Immature natural killer cell (primary cell): ENCODE data around the gene TET3. TPM values are rescaled to one million over a fixed set of nuclear protein-coding genes. Genes with fewer than 3 reads are reported as not detected.

ENCODE experiments used
- DNase-seq, 3 donors: peaks; one replicate each; pipeline ENCODE4 v3.0.0; 2022; ENCODE audit warnings: mixed read lengths in 1 of 3
- H3K27ac Mint-ChIP-seq, 6 donors: one replicate each; pipeline ENCODE4 v1.8.0; 2020; ENCODE audit warnings: mixed read lengths in 6 of 6, mild to moderate bottlenecking in 5 of 6, inconsistent platforms in 4 of 6, moderate library complexity in 3 of 6
- H3K27me3 Mint-ChIP-seq, 3 donors: one replicate each; pipeline ENCODE4 v1.8.0; 2020 to 2021; ENCODE audit warnings: low read depth in 3 of 3, mild to moderate bottlenecking in 3 of 3, mixed read lengths in 3 of 3, moderate library complexity in 3 of 3, inconsistent platforms in 1 of 3
- H3K36me3 Mint-ChIP-seq, 3 donors: one replicate each; pipeline ENCODE4 v1.8.0; 2020; ENCODE audit warnings: mixed read lengths in 3 of 3, inconsistent platforms in 2 of 3, mild to moderate bottlenecking in 2 of 3
- H3K4me1 Mint-ChIP-seq, 2 donors: one replicate each; pipeline ENCODE4 v1.8.0; 2020; ENCODE audit warnings: inconsistent platforms in 2 of 2, mild to moderate bottlenecking in 2 of 2, mixed read lengths in 2 of 2, moderate library complexity in 1 of 2
- H3K4me3 Mint-ChIP-seq, 5 donors: one replicate each; pipeline ENCODE4 v1.8.0; 2020; ENCODE audit warnings: mild to moderate bottlenecking in 5 of 5, mixed read lengths in 5 of 5, inconsistent platforms in 3 of 5, moderate library complexity in 3 of 5
- H3K9me3 Mint-ChIP-seq, 6 donors: one replicate each; pipeline ENCODE4 v1.8.0; 2020; ENCODE audit warnings: mild to moderate bottlenecking in 6 of 6, mixed read lengths in 6 of 6, inconsistent platforms in 4 of 6, moderate library complexity in 3 of 6
- polyA plus RNA-seq, 3 donors: library from polyadenylated mRNA; unstranded; fragments of 300-500 nt; fragmentation: Illumina TruSeq; gene quantifications; one replicate each; pipeline ENCODE4 v1.2.3, GENCODE V29; 2021

Gene TET3
- polyA plus RNA-seq, 3 donors from 2014 or later = 0.16 to 1.2 TPM; not detected in 1

DNA sequence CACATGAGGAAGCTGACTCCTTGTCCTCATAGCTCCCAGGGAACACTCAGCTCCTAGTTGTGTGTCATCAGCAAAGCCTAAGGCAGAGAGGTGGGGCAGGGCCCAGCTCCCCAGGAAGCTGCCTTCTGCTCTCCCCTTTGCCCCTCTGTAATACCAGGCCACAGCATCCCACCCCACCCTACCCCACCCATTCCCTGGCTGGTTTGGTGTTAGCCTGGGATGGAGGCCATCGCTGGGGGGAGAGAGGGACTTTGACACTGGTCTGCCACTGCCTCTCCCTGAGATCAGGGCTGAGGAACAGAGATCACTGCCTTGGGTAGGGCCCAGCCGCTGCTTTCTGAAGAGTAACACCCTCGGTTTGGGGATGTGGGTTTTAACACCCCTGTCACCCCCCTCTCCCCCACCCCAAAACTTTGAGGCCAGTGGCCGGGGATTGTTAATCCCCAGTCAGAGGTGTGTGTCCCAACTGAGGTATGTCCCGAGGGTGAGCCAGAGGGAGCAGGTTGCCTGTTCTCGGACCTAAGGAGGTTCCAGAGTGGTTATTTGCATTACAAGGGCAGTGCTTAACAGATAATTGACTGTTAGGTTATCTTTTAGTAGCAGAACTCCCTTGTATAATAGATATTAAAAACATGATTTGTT, 41.4 kb downstream of the TET3 start:
- DNase-seq = peak; percentile 68 to 73 (median 71)
- Mint-ChIP-seq H3K27me3 (peaks cover 0 to 8% (median 0%) of the 10 kb centered on the region in 3 donors), H3K9me3 (no peaks in the 10 kb centered on the region), H3K27ac (peak overlapping the region; percentile 82 to 94 (median 90)), H3K36me3 (peaks cover 0 to 3% (median 0%) of the 10 kb centered on the region in 3 donors), H3K4me3 (peak overlapping the region; percentile 59 to 80 (median 75)), H3K4me1 (peaks cover 71 to 84% of the 10 kb centered on the region in 2 donors)

DNA sequence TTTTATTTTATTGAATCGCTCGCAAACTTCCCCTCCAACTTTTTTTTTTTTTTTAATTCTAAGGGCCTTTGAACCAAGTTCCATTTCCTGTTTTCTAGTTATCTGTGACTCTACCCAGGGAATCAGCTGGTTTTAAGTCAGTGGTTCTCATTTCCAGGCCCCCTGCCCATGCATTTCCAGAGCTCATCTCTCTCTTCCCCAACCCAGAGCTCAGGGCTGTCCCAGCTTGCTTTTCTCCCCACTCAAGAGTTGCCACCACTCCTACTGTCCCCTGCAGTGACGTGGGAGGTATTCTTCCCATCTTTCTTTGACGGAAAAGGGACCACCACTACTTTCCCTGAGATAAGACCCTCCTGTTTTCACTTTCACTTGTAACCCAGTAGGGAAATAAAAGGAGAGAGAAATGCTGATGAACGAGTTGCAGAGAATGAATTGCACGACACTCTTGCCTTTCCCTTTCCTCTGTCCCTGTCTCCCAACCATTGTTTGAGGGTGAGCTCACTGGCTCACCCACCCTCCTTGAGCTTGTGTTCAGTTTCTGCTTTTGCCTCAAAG, 42.1 kb downstream of the TET3 start:
- peak overlapping the region; percentile 82 to 96 (median 92) for H3K27ac Mint-ChIP-seq
- DNase-seq = no peak
- peaks cover 0 to 8% (median 0%) of the 10 kb centered on the region in 3 donors for H3K27me3 Mint-ChIP-seq
- H3K4me1 Mint-ChIP-seq = peaks cover 73 to 84% of the 10 kb centered on the region in 2 donors
- no peaks in the 10 kb centered on the region for H3K9me3 Mint-ChIP-seq
- H3K4me3 Mint-ChIP-seq = peak overlapping the region; percentile 59 to 80 (median 75)
- H3K36me3 Mint-ChIP-seq = peaks cover 0 to 3% (median 0%) of the 10 kb centered on the region in 3 donors

DNA sequence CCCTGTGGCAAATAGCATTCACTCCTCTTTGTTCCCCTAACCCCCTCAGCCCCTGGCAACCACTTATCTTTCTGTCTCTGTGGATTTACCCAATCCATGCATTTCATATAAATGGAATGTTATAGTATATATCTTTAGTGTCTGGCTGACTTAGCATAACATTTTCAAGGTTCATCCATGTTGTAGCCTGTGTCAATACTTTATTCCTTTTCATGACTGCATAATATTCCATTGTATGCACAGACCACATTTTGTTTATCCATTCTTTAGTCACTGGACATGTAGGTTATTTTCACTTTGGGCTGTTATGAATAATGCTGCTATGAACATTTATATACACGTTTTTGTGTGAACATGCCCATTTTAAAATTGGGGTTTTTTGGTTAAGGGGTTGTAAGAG, 42.8 kb downstream of the TET3 start:
- peaks cover 6 to 14% (median 6%) of the 10 kb centered on the region in 3 donors for H3K27me3 Mint-ChIP-seq
- no peak for DNase-seq
- peaks cover 0 to 3% (median 0%) of the 10 kb centered on the region in 3 donors for H3K36me3 Mint-ChIP-seq
- no peaks in the 10 kb centered on the region for H3K9me3 Mint-ChIP-seq
- peak overlapping the region; percentile 6 to 96 (median 92) for H3K27ac Mint-ChIP-seq
- peaks cover 75 to 84% of the 10 kb centered on the region in 2 donors for H3K4me1 Mint-ChIP-seq
- H3K4me3 Mint-ChIP-seq = peak overlapping the region in 3 of 5 donors; percentile 17 to 80 (median 73)

DNA sequence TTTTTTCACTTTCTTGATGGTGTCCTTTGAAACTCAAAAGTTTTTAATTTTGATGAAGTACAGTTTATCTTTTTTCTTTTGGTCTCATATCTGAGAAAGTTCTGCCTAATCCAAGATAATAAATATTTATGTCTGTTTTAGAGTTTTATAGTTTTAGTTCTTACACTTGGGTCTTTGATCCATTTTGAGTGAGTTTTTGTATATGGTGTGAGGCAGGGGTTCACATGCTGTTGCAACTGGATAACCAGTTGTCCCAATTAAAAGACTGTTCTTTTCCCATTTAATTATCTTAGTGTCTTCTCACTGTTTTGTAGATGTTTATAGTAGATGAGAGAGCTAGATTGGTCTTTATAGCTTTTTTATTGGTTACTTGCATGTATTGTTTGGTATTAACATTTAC, 43.6 kb downstream of the TET3 start:
- H3K27ac Mint-ChIP-seq = peak overlapping the region in 5 of 6 donors; percentile 23 to 70 (median 62)

DNA sequence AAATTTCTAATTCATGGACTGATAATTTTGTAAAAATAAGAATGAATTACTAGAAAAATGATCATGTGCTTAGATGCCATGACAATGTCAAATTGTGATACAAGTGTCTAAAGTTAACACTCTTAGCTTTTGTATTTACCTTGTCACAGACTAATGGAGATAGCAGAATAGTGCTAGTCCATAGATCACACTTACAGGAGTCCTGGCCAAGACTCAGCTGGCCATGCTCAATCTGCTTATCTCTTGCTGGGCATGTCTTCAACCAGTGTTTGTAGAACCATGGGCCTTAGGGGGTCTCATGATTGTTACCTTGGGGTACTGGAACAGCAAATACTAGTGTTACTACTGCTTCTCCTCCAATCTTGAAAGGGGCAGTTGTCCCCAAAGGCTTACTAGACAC, 44.0 kb downstream of the TET3 start:
- Mint-ChIP-seq H3K27me3 (peaks cover 8 to 23% (median 9%) of the 10 kb centered on the region in 3 donors), H3K4me1 (peaks cover 87 to 94% of the 10 kb centered on the region in 2 donors), H3K4me3 (no peak overlapping the region), H3K36me3 (peaks cover 0 to 3% (median 0%) of the 10 kb centered on the region in 3 donors), H3K27ac (peak overlapping the region in 2 of 6 donors; percentile 34 to 99), H3K9me3 (no peaks in the 10 kb centered on the region)
- DNase-seq = no peak

More for the DNA sequence above, 43.6 kb downstream of the TET3 start:
- no peaks in the 10 kb centered on the region for H3K9me3 Mint-ChIP-seq
- peaks cover 82 to 92% of the 10 kb centered on the region in 2 donors for H3K4me1 Mint-ChIP-seq
- H3K36me3 Mint-ChIP-seq = peaks cover 0 to 3% (median 0%) of the 10 kb centered on the region in 3 donors
- DNase-seq = no peak
- H3K27me3 Mint-ChIP-seq = peaks cover 8 to 22% (median 9%) of the 10 kb centered on the region in 3 donors
- H3K4me3 Mint-ChIP-seq = peak overlapping the region in 1 of 5 donors; percentile 14

DNA sequence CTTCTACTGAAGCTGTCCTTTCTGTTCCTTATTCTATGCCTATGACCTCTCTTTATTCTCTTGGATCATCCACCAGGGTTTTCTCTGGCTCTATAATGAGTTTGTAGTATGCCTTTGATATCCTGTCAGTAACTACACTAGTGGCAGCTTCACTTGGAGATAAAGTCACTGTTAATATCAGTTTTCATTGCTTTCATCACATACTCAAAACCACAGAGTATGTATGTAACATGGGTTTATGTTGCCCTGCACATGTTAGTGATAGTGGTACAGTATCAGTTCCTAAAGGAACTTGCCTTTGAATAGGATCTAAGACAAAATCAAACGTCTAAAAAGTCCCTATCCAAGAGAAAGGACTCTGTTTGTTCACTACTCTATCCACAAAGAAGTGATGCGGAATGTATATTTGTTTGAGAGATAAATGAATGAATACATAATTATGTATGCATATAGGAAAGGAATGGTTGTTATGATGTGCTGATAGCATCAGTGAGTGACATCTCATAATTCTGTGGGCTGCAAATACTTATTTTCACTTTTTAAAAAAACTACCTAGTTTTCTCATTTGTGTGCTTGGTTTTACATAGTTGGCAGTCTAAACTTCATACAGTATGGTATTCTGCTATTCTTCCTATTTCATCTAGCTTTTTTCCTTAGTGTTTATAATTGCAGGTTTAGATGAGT, 45.1 kb downstream of the TET3 start:
- Mint-ChIP-seq H3K36me3 (no peaks in the 10 kb centered on the region), H3K4me3 (peak overlapping the region in 4 of 5 donors; percentile 9 to 73 (median 51)), H3K9me3 (no peaks in the 10 kb centered on the region), H3K27me3 (peaks cover 12 to 34% (median 14%) of the 10 kb centered on the region in 3 donors), H3K4me1 (peaks cover 87 to 94% of the 10 kb centered on the region in 2 donors), H3K27ac (peak overlapping the region; percentile 94 to 100 (median 100))
- DNase-seq = no peak

DNA sequence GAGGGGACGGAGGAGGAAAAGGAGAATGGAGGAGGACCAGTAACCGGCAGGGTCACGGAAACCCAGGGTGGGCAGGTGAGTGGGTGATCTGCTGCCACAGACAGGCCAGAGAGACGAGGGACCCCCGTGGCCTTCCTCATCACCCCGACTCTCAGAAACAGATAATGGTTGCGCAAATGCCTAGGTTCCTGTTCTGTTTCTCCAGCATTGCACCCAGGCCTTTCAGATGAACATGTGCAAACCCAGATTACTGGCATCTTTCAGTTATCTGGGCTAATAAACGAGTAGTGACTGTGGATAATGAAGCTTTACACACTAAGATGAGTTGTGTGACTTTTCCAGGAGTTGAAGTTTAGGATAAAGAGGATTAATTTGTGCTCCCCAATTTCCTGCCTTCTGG, 46.5 kb downstream of the TET3 start:
- no peaks in the 10 kb centered on the region for H3K36me3 Mint-ChIP-seq
- H3K4me1 Mint-ChIP-seq = peaks cover 88 to 92% of the 10 kb centered on the region in 2 donors
- no peak for DNase-seq
- peak overlapping the region; percentile 47 to 95 (median 88) for H3K4me3 Mint-ChIP-seq
- peak overlapping the region; percentile 94 to 100 (median 100) for H3K27ac Mint-ChIP-seq
- H3K9me3 Mint-ChIP-seq = no peaks in the 10 kb centered on the region
- peaks cover 12 to 38% (median 14%) of the 10 kb centered on the region in 3 donors for H3K27me3 Mint-ChIP-seq

DNA sequence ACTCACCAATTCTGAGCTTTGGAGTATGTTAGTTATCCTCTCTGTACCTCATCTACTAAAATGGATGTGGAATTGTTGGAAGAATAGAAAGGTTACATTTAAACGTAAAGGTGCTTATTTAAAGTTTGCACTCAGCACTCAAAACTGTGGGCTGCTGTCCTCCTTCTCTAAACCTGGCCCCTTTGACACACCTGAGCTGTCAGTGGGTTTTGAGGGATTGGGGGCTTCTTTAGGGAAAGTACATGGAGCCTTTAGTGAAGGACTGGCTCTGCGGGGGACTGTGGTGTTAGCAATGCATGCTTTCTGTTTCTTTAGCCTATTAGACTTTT, 47.2 kb downstream of the TET3 start:
- no peaks in the 10 kb centered on the region for H3K9me3 Mint-ChIP-seq
- no peak for DNase-seq
- peak overlapping the region; percentile 94 to 100 (median 100) for H3K27ac Mint-ChIP-seq
- H3K4me1 Mint-ChIP-seq = peaks cover 89 to 92% of the 10 kb centered on the region in 2 donors
- H3K27me3 Mint-ChIP-seq = peaks cover 14 to 34% (median 14%) of the 10 kb centered on the region in 3 donors
- H3K36me3 Mint-ChIP-seq = no peaks in the 10 kb centered on the region
- peak overlapping the region; percentile 86 to 95 (median 89) for H3K4me3 Mint-ChIP-seq

DNA sequence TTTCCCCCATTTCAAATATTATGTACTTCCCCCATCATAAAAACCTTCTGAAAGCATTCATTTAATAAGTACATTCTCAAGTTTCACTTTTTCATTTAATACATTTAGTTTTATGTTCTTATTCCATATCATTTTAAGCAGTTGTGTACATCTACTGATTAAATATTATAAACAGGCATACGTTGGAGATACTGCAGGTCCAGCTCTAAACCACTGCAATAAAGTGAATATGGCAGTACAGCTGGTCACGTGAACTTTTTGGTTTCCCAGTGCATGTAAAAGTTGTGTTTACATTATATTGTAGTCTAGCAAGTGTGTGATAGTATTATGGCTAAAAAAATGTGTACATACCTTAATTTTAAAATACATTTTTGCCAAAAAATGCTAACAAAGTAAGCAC, 48.7 kb downstream of the TET3 start:
- Mint-ChIP-seq H3K9me3 (no peaks in the 10 kb centered on the region), H3K4me3 (peak overlapping the region; percentile 86 to 95 (median 89)), H3K27ac (peak overlapping the region; percentile 94 to 100 (median 100)), H3K4me1 (peaks cover 94 to 95% of the 10 kb centered on the region in 2 donors), H3K27me3 (peaks cover 14 to 32% (median 16%) of the 10 kb centered on the region in 3 donors), H3K36me3 (no peaks in the 10 kb centered on the region)
- no peak for DNase-seq

Other genes starting within 250 kb of the TET3 start
- gene TPRKB, start 247.6 kb upstream of the TET3 start, polyA plus RNA-seq = 10 to 100 TPM; 58.5 to 70.1 (median 59.8) TPM
- gene DUSP11, start 204.8 kb upstream of the TET3 start, polyA plus RNA-seq = 10 to 100 TPM; 52.2 to 65.3 (median 56.0) TPM
- gene C2orf78, start 200.7 kb upstream of the TET3 start, polyA plus RNA-seq = not detected
- gene STAMBP, start 155.9 kb upstream of the TET3 start, polyA plus RNA-seq = 10 to 100 TPM; 46.8 to 56.4 (median 48.6) TPM
- not detected for gene ACTG2, start 91.9 kb upstream of the TET3 start, polyA plus RNA-seq
- 100 to 1,000 TPM; 207 to 245 (median 223) TPM for gene DGUOK, start 58.0 kb upstream of the TET3 start, polyA plus RNA-seq
- gene BOLA3, start 163.0 kb downstream of the TET3 start, polyA plus RNA-seq = 10 to 100 TPM; 36.7 to 64.7 (median 57.8) TPM
- 100 to 1,000 TPM; 198 to 215 (median 208) TPM for gene MOB1A, start 194.0 kb downstream of the TET3 start, polyA plus RNA-seq
- 10 to 100 TPM; 20.3 to 25.8 (median 20.4) TPM for gene MTHFD2, start 213.7 kb downstream of the TET3 start, polyA plus RNA-seq